HepG2 (cell line): Measurements from ENCODE around the gene BDP1. TPM values are rescaled to one million over a fixed set of nuclear protein-coding genes. Genes with fewer than 3 reads are reported as not detected.

Source experiments
- ATAC-seq: fragments of 200-7000 bp; cut with Tn5 transposase; 3 replicates; pipeline ENCODE4 v1.9.1; 2020; ENCODE audit warnings: mild to moderate bottlenecking, moderate library complexity
- BruUV-seq: library from RNA; stranded (reverse); fragments of 400-500 nt; replicated peaks from 2 replicates; lab custom pipeline; 2021; lab: Mats Ljungman, UMichigan
- CTCF ChIA-PET: fragments of 300-600 bp; formaldehyde crosslinking; extraction: SDS; loops from one replicate; lab custom pipeline; 2021; ENCODE audit warnings: low total read pairs, inconsistent platforms, low intra/inter-chr PET ratio; lab: Yijun Ruan, JAX
- POLR2A ChIA-PET: fragments of 350-600 bp; sonication (Branson Sonifier 250); formaldehyde crosslinking; loops from one replicate; lab custom pipeline; 2020; ENCODE audit warnings: antibody characterized with exemption, inconsistent platforms; lab: Yijun Ruan, JAX
- DNase-seq: peaks from one replicate; pipeline ENCODE4 v3.0.0-alpha.2; 2015; ENCODE audit warnings: low spot score
- FAIRE-seq: peaks from 3 replicates; lab custom pipeline; 2011; peaks lifted over from hg19 to GRCh38; lab: Jason Lieb, UNC
- H2AFZ ChIP-seq: one replicate; pipeline ENCODE4 v1.6.1; 2011; ENCODE audit warnings: low read length, inconsistent platforms
- H3K27ac ChIP-seq: fragments of 300-600 bp; 3 replicates; pipeline ENCODE4 v1.8.0; 2011; ENCODE audit warnings: mixed run types, mild to moderate bottlenecking, mixed read lengths, low read length, inconsistent platforms; ENCODE audit not compliant: insufficient read depth; ENCODE audit errors: extremely low read length
- H3K27me3 ChIP-seq, 2 experiments: fragments of 200-600 bp in 1 of 2; 2 replicates in 1 of 2; 3 replicates in 1 of 2; pipeline versions ENCODE4 v1.6.0 to v1.8.0; 2011; ENCODE audit warnings: low read length in 2 of 2, mild to moderate bottlenecking in 2 of 2, moderate library complexity in 2 of 2, inconsistent platforms in 1 of 2; ENCODE audit not compliant: insufficient read depth in 2 of 2, control insufficient read depth in 1 of 2
- H3K36me3 ChIP-seq, 2 experiments: fragments of 200-600 bp in 1 of 2; replicated peaks in 1 of 2; 2 replicates in 1 of 2; 3 replicates in 1 of 2; pipeline versions ENCODE4 v1.5.1 to v1.8.0; 2011; ENCODE audit warnings: low read length in 2 of 2, inconsistent platforms in 1 of 2; ENCODE audit not compliant: insufficient read depth in 2 of 2, control insufficient read depth in 1 of 2
- H3K4me1 ChIP-seq: 2 replicates; pipeline ENCODE4 v1.5.1; 2012; ENCODE audit warnings: low read length, inconsistent platforms; ENCODE audit not compliant: insufficient read depth
- H3K4me2 ChIP-seq: 2 replicates; pipeline ENCODE4 v1.6.0; 2011; ENCODE audit warnings: low read depth, low read length, inconsistent platforms
- H3K4me3 ChIP-seq, 3 experiments: fragments of 200-600 bp in 1 of 3; sonication (generic), shearing (Covaris generic) in 1 of 3; replicated peaks in 1 of 3; 2 replicates each; pipeline ENCODE4 v1.5.1; 2011 to 2016; ENCODE audit warnings: low read length in 3 of 3, inconsistent platforms in 2 of 3, low read depth in 2 of 3, mild to moderate bottlenecking in 2 of 3, control low read depth in 1 of 3, mixed read lengths in 1 of 3; ENCODE audit not compliant: insufficient read depth in 1 of 3
- H3K79me2 ChIP-seq: one replicate; pipeline ENCODE4 v1.6.1; 2011; ENCODE audit warnings: low read length, inconsistent platforms; ENCODE audit not compliant: insufficient read depth
- H3K9ac ChIP-seq: 2 replicates; pipeline ENCODE4 v1.6.0; 2011; ENCODE audit warnings: mild to moderate bottlenecking, low read depth, low read length, inconsistent platforms; ENCODE audit not compliant: insufficient read depth
- H3K9me3 ChIP-seq: 2 replicates; pipeline ENCODE4 v1.5.1; 2012; ENCODE audit warnings: mild to moderate bottlenecking, low read length
- H4K20me1 ChIP-seq: 2 replicates; pipeline ENCODE4 v1.6.0; 2011; ENCODE audit warnings: inconsistent platforms, mild to moderate bottlenecking, low read length, moderate library complexity; ENCODE audit not compliant: insufficient read depth
- ATF1 ChIP-seq: IDR thresholded peaks from 2 replicates; pipeline ENCODE4 v1.6.1; 2016; ENCODE audit warnings: mild to moderate bottlenecking, control low read depth
- CCAR2 ChIP-seq: fragments of 200-400 bp; formaldehyde crosslinking; optimal IDR thresholded peaks from 2 replicates; pipeline ENCODE3; 2018; ENCODE audit warnings: low read depth, mild to moderate bottlenecking, low read length, moderate library complexity
- CTCF ChIP-seq: sonication (generic); formaldehyde crosslinking; IDR thresholded peaks from 2 replicates; pipeline ENCODE4 v1.5.0; 2020; ENCODE audit warnings: mild to moderate bottlenecking, missing genetic modification reagents, moderate library complexity
- ISX ChIP-seq: sonication (generic); formaldehyde crosslinking; conservative IDR thresholded peaks from 2 replicates; pipeline ENCODE4 v1.5.0; 2020; ENCODE audit warnings: missing genetic modification reagents
- KDM6A ChIP-seq: IDR thresholded peaks from 2 replicates; pipeline ENCODE4 v1.6.1; 2016; ENCODE audit warnings: low read depth
- PCBP2 ChIP-seq: fragments of 200-400 bp; formaldehyde crosslinking; optimal IDR thresholded peaks from 2 replicates; pipeline ENCODE3; 2018; ENCODE audit warnings: low read length, low read depth; ENCODE audit not compliant: poor library complexity, severe bottlenecking
- RCOR2 ChIP-seq: IDR thresholded peaks from 2 replicates; pipeline ENCODE4 v1.6.1; 2016; ENCODE audit warnings: missing biosample characterization, missing genetic modification reagents
- STAG1 ChIP-seq: sonication (generic); formaldehyde crosslinking; IDR thresholded peaks from 2 replicates; pipeline ENCODE4 v1.4.0; 2020; ENCODE audit warnings: missing genetic modification reagents
- TAF15 ChIP-seq: fragments of 200-400 bp; formaldehyde crosslinking; IDR thresholded peaks from one replicate; pipeline ENCODE4 v1.6.1; 2018; ENCODE audit warnings: mild to moderate bottlenecking, low read depth, low read length; ENCODE audit not compliant: poor library complexity, severe bottlenecking
- TEAD3 ChIP-seq: optimal IDR thresholded peaks from 2 replicates; pipeline ENCODE3; 2016; ENCODE audit warnings: borderline replicate concordance
- THAP8 ChIP-seq: sonication (generic); formaldehyde crosslinking; IDR thresholded peaks from 2 replicates; pipeline ENCODE4 v1.5.1; 2020; ENCODE audit warnings: missing genetic modification reagents, mild to moderate bottlenecking, borderline replicate concordance
- ZBTB4 ChIP-seq: sonication (generic); formaldehyde crosslinking; IDR thresholded peaks from 2 replicates; pipeline ENCODE4 v1.4.0; 2020; ENCODE audit warnings: missing genetic modification reagents, mild to moderate bottlenecking, borderline replicate concordance
- ZNF605 ChIP-seq: sonication (generic); formaldehyde crosslinking; IDR thresholded peaks from 2 replicates; pipeline ENCODE4 v1.8.0; 2022; ENCODE audit warnings: mild to moderate bottlenecking, missing genetic modification reagents
- ZNF607 ChIP-seq: sonication (generic); formaldehyde crosslinking; IDR thresholded peaks from 2 replicates; pipeline ENCODE4 v1.5.1; 2020; ENCODE audit warnings: missing genetic modification reagents, mild to moderate bottlenecking, borderline replicate concordance
- ZNF615 ChIP-seq: sonication (generic); formaldehyde crosslinking; IDR thresholded peaks from 2 replicates; pipeline ENCODE4 v1.5.0; 2020; ENCODE audit warnings: mild to moderate bottlenecking, missing genetic modification reagents, borderline replicate concordance
- ZNF619 ChIP-seq: sonication (generic); formaldehyde crosslinking; IDR thresholded peaks from 2 replicates; pipeline ENCODE4 v1.4.0; 2020; ENCODE audit warnings: mild to moderate bottlenecking, missing genetic modification reagents
- WGBS: methylation state at CpG from one replicate; pipeline ENCODE4 v1.1.6; 2017; ENCODE audit warnings: low lambda C conversion rate; 5-methylcytosine and 5-hydroxymethylcytosine counted together
- in situ Hi-C: cut with HindIII; loops from 2 replicates; pipeline ENCODE4 v1.10.0; 2017; ENCODE audit warnings: low pct_unique_long_range_greater_than_20kb; ENCODE audit not compliant: extremely low pct_ligation_motif_present
- intact Hi-C: fragments of 100-400 bp; cut with micrococcal nuclease; formaldehyde crosslinking; loops from one replicate; pipeline ENCODE4 v1.10.0; 2022; ENCODE audit not compliant: unreplicated experiment
- polyA plus RNA-seq, 8 experiments: library from polyadenylated mRNA; depleted of rRNA in 3 of 8; stranded (reverse) in 7 of 8; unstranded in 1 of 8; fragments of >200 nt; fragmentation: Illumina TruSeq in 4 of 8; extraction: Trizol in 4 of 8; gene quantifications; 2 replicates each; pipeline versions ENCODE4 v1.2.1 to v1.2.3, GENCODE V29; 2011 to 2016; ENCODE audit warnings: low read depth in 4 of 8, missing spikeins in 1 of 8, mixed read lengths in 1 of 8; ENCODE audit not compliant: insufficient read depth in 1 of 8
- total RNA-seq, 5 experiments: library from RNA; depleted of rRNA; stranded (reverse); fragments of >200 nt; fragmentation: Illumina TruSeq; extraction: Trizol; gene quantifications; 2 replicates each; pipeline ENCODE4 v1.2.3, GENCODE V29; 2016; ENCODE audit warnings: low read depth in 1 of 5

Gene BDP1
- total and polyA plus RNA-seq, 2 of the 13 experiments (the other 11 are each of a cell fraction or from before 2014, with no cell fraction given) = 10.2 to 22.4 TPM

GRCh38 chr5:71573591-71573990 is 118.1 kb downstream of the BDP1 start:
- ChIA-PET CTCF (interaction anchor here (1.6 kb wide), 1 partner anchor 184 kb away, joined by 5 read pairs; no protein-coding TSS in a partner anchor), POLR2A (no interaction called here)
- H2AFZ ChIP-seq = no peak overlapping the region
- H3K36me3 ChIP-seq = no peaks in the 10 kb centered on the region
- H3K79me2 ChIP-seq = no peaks in the 10 kb centered on the region
- H3K27me3 ChIP-seq = no peaks in the 10 kb centered on the region
- no peaks in the 10 kb centered on the region for H4K20me1 ChIP-seq
- H3K4me2 ChIP-seq = peak overlapping the region; percentile 37; the same call in 1 of the 2 replicates
- FAIRE-seq (peak; percentile 47), DNase-seq (peak; percentile 41), ATAC-seq (peak; percentile 80)
- intact Hi-C loops = no loop called here
- H3K9me3 ChIP-seq = no peaks in the 10 kb centered on the region
- no peak overlapping the region for H3K27ac ChIP-seq
- no peak overlapping the region for H3K9ac ChIP-seq
- BruUV-seq = no TSS peak
- in situ Hi-C loops = no loop called here
- no peak overlapping the region for H3K4me3 ChIP-seq
- peaks cover 14% of the 10 kb centered on the region for H3K4me1 ChIP-seq
- TF ChIP-seq ISX (CRISPR knock-in tag) (no peak), KDM6A (CRISPR knock-in tag) (no peak), ATF1 (no peak), TEAD3 (peak; percentile 63), ZBTB4 (CRISPR knock-in tag) (no peak), THAP8 (CRISPR knock-in tag) (no peak), STAG1 (peak; percentile 50), CCAR2 (no peak), TAF15 (no peak), CTCF (CRISPR knock-in tag) (peak; percentile 44; the same call in 1 of the 2 replicates), ZNF607 (no peak), RCOR2 (CRISPR knock-in tag) (no peak), ZNF615 (CRISPR knock-in tag) (no peak), ZNF605 (CRISPR knock-in tag) (no peak), PCBP2 (no peak), ZNF619 (CRISPR knock-in tag) (no peak)
- TF ChIP-seq, all 625 proteins: peak for 3
- 38% methylated on average over 7 of the region's 7 CpGs for whole genome bisulfite sequencing
